B cell (primary cell): ENCODE results near the gene RRBP1. TPM values are rescaled to one million over a fixed set of nuclear protein-coding genes. Genes with fewer than 3 reads are reported as not detected.

Experiments
- ATAC-seq: fragments of 200-7000 bp; cut with Tn5 transposase; one replicate; pipeline ENCODE4 v1.10.0; 2021; ENCODE audit warnings: low read depth, mild to moderate bottlenecking, moderate number of reproducible peaks, moderate library complexity
- CTCF ChIA-PET: fragments of 350-600 bp; sonication (Branson Sonifier 250); formaldehyde crosslinking; loops from one replicate; lab custom pipeline; 2021; ENCODE audit warnings: antibody characterized with exemption, inconsistent platforms; lab: Charles Lee
- POLR2A ChIA-PET: fragments of 350-600 bp; sonication (Branson Sonifier 250); formaldehyde crosslinking; loops from one replicate; lab custom pipeline; 2021; ENCODE audit warnings: antibody characterized with exemption; lab: Charles Lee
- DNase-seq: peaks from one replicate; pipeline ENCODE4 v3.0.0; 2013
- H2AFZ ChIP-seq: 2 replicates; pipeline ENCODE4 v1.6.1; 2012; ENCODE audit warnings: mild to moderate bottlenecking, low read depth, low read length; ENCODE audit not compliant: insufficient read depth, poor library complexity, severe bottlenecking
- H3K27ac ChIP-seq, 2 donors: 1 replicate in 1 of 2; 2 replicates in 1 of 2; pipeline ENCODE4 v1.5.1; 2012 to 2013; ENCODE audit warnings: low read length in 2 of 2, mild to moderate bottlenecking in 2 of 2, moderate library complexity in 1 of 2
- H3K27me3 ChIP-seq, 4 experiments: fragments of 200-600 bp in 1 of 4; sonication (generic) in 1 of 4; replicated peaks in 1 of 4; 1 replicate in 2 of 4; 2 replicates in 2 of 4; pipeline versions ENCODE4 v1.6.1 to v1.7.0; 2013 to 2016; ENCODE audit warnings: low read length in 3 of 4, mild to moderate bottlenecking in 2 of 4, mixed read lengths in 1 of 4, moderate library complexity in 1 of 4; ENCODE audit not compliant: insufficient read depth in 4 of 4, control insufficient read depth in 3 of 4; ENCODE audit errors: control extremely low read depth in 1 of 4
- H3K36me3 ChIP-seq, 2 experiments: replicated peaks in 1 of 2; 1 replicate in 1 of 2; 2 replicates in 1 of 2; pipeline versions ENCODE4 v1.6.1 to v1.7.1; 2013; ENCODE audit warnings: low read length in 1 of 2; ENCODE audit not compliant: insufficient read depth in 2 of 2, control insufficient read depth in 1 of 2; ENCODE audit errors: control extremely low read depth in 1 of 2, extremely low read depth in 1 of 2
- H3K4me1 ChIP-seq, 2 donors: fragments of 200-600 bp in 1 of 2; sonication (generic) in 1 of 2; 1 replicate in 1 of 2; 2 replicates in 1 of 2; pipeline versions ENCODE4 v1.5.1 to v1.6.1; 2013 to 2017; ENCODE audit warnings: low read length in 2 of 2; ENCODE audit not compliant: control insufficient read depth in 2 of 2, insufficient read depth in 2 of 2
- H3K4me2 ChIP-seq: replicated peaks from 2 replicates; pipeline ENCODE3; 2012; ENCODE audit warnings: mild to moderate bottlenecking, low read depth, low read length; ENCODE audit not compliant: poor library complexity, severe bottlenecking
- H3K4me3 ChIP-seq, 5 experiments: fragments of 200-600 bp in 1 of 5; sonication (generic) in 1 of 5; 1 replicate in 3 of 5; 2 replicates in 2 of 5; pipeline versions ENCODE4 v1.5.1 to v1.7.0; 2011 to 2016; ENCODE audit warnings: low read length in 4 of 5, mild to moderate bottlenecking in 4 of 5, low read depth in 2 of 5, control low read depth in 1 of 5, moderate library complexity in 1 of 5; ENCODE audit not compliant: insufficient read depth in 1 of 5; ENCODE audit errors: control extremely low read depth in 1 of 5, extremely low read depth in 1 of 5
- H3K79me2 ChIP-seq: fragments of 200-600 bp; sonication (generic); one replicate; pipeline ENCODE4 v1.6.0; 2016; ENCODE audit warnings: low read length; ENCODE audit not compliant: control insufficient read depth, insufficient read depth
- H3K9ac ChIP-seq: fragments of 200-600 bp; sonication (generic); 2 replicates; pipeline ENCODE4 v1.6.1; 2017; ENCODE audit warnings: mild to moderate bottlenecking, low read length, moderate library complexity
- H3K9me3 ChIP-seq, 3 donors: one replicate each; pipeline versions ENCODE4 v1.6.1 to v1.7.1; 2013; ENCODE audit warnings: low read length in 2 of 3; ENCODE audit not compliant: control insufficient read depth in 2 of 3, insufficient read depth in 1 of 3; ENCODE audit errors: control extremely low read depth in 1 of 3
- H4K20me1 ChIP-seq: 2 replicates; pipeline ENCODE4 v1.6.0; 2012; ENCODE audit warnings: mild to moderate bottlenecking, low read length; ENCODE audit not compliant: insufficient read depth, control insufficient read depth, poor library complexity, severe bottlenecking
- H3K27ac Mint-ChIP-seq: one replicate; pipeline ENCODE4 v1.8.0; 2021; ENCODE audit warnings: mixed read lengths
- H3K27me3 Mint-ChIP-seq: one replicate; pipeline ENCODE4 v1.8.0; 2021; ENCODE audit warnings: mixed read lengths
- H3K4me1 Mint-ChIP-seq: one replicate; pipeline ENCODE4 v1.8.0; 2021; ENCODE audit warnings: mixed read lengths
- H3K4me3 Mint-ChIP-seq: one replicate; pipeline ENCODE4 v1.8.0; 2021; ENCODE audit warnings: mixed read lengths
- H3K9me3 Mint-ChIP-seq: one replicate; pipeline ENCODE4 v1.8.0; 2022; ENCODE audit warnings: mixed read lengths; ENCODE audit not compliant: insufficient read depth
- CTCF ChIP-seq: fragments of 200-600 bp; IDR thresholded peaks from one replicate; pipeline ENCODE4 v1.8.0; 2022; ENCODE audit warnings: antibody characterized with exemption, mild to moderate bottlenecking
- EZH2 ChIP-seq: IDR thresholded peaks from 2 replicates; pipeline ENCODE4 v1.6.1; 2012; ENCODE audit warnings: borderline replicate concordance, low read depth, mild to moderate bottlenecking, moderate library complexity, low read length; ENCODE audit not compliant: insufficient read depth, poor library complexity, severe bottlenecking
- WGBS: methylation state at CpG from one replicate; pipeline ENCODE4 v1.1.5; 2013; ENCODE audit warnings: missing lambda C conversion rate; ENCODE audit not compliant: insufficient coverage; 5-methylcytosine and 5-hydroxymethylcytosine counted together
- intact Hi-C: fragments of 100-400 bp; cut with micrococcal nuclease; formaldehyde crosslinking; loops from one replicate; pipeline ENCODE4 v1.10.0; 2022
- polyA plus RNA-seq: library from polyadenylated mRNA; depleted of rRNA; stranded (reverse); fragments of >200 nt; gene quantifications from 2 replicates; pipeline ENCODE4 v1.2.3, GENCODE V29; 2012
- total RNA-seq, 2 donors: library from RNA; stranded (reverse); fragments of 120-200 nt in 1 of 2; gene quantifications; 1 replicate in 1 of 2; 2 replicates in 1 of 2; pipeline versions ENCODE4 v1.2.3 to v1.2.4, GENCODE V29; 2013 to 2022

The RRBP1 gene
- total and polyA plus RNA-seq, 2 donors (not counting 1 experiment from before 2014, with no cell fraction given), result 10.9 to 27.5 TPM

GRCh38 chr20:17624551-17625245, 57.3 kb downstream of the RRBP1 start:
- Histone ChIP-seq H3K9me3 (no peaks in the 10 kb centered on the region), H3K79me2 (no peaks in the 10 kb centered on the region), H3K27ac (no peak overlapping the region), H3K27me3 (no peaks in the 10 kb centered on the region), H3K4me2 (no peak overlapping the region), H3K4me3 (no peak overlapping the region), H3K36me3 (peaks cover 3 to 17% of the 10 kb centered on the region in 2 experiments), H2AFZ (no peak overlapping the region), H3K4me1 (no peaks in the 10 kb centered on the region), H3K9ac (no peak overlapping the region), H4K20me1 (no peaks in the 10 kb centered on the region)
- Mint-ChIP-seq H3K4me1 (no peaks in the 10 kb centered on the region), H3K9me3 (no peaks in the 10 kb centered on the region), H3K4me3 (no peak overlapping the region), H3K27me3 (no peaks in the 10 kb centered on the region), H3K27ac (no peak overlapping the region)
- DNase-seq (no peak), ATAC-seq (no peak)
- intact Hi-C loops, result no loop called here
- no peak for TF ChIP-seq EZH2
- WGBS, result 96% methylated on average over 15 of the region's 15 CpGs
- POLR2A ChIA-PET, result no interaction called here
- CTCF ChIA-PET, result no interaction called here

GRCh38 chr20:17624070-17624469, 58.0 kb downstream of the RRBP1 start:
- Histone ChIP-seq H3K9me3 (no peaks in the 10 kb centered on the region), H3K79me2 (no peaks in the 10 kb centered on the region), H2AFZ (no peak overlapping the region), H3K4me2 (no peak overlapping the region), H4K20me1 (no peaks in the 10 kb centered on the region), H3K27me3 (no peaks in the 10 kb centered on the region), H3K36me3 (peaks cover 3 to 15% of the 10 kb centered on the region in 2 experiments), H3K4me3 (no peak overlapping the region), H3K9ac (no peak overlapping the region), H3K27ac (no peak overlapping the region), H3K4me1 (no peaks in the 10 kb centered on the region)
- ATAC-seq (no peak), DNase-seq (no peak)
- Mint-ChIP-seq H3K9me3 (no peaks in the 10 kb centered on the region), H3K27ac (no peak overlapping the region), H3K27me3 (no peaks in the 10 kb centered on the region), H3K4me1 (no peaks in the 10 kb centered on the region), H3K4me3 (no peak overlapping the region)
- 99% methylated on average over 11 of the region's 12 CpGs for WGBS
- ChIA-PET CTCF (no interaction called here), POLR2A (no interaction called here)
- TF ChIP-seq CTCF, result no peak
- TF ChIP-seq EZH2, result no peak
- intact Hi-C loops, result no loop called here
